MM.1S (cell line): ENCODE data around the gene CENPA.

Source experiments
- DNase-seq: peaks from one replicate; pipeline ENCODE4 v3.0.0-alpha.2; 2015
- H2AFZ ChIP-seq: fragments of 300-600 bp; sonication (generic); 2 replicates; pipeline ENCODE4 v1.6.0; 2016; ENCODE audit warnings: antibody characterized with exemption, low read length
- H3F3A ChIP-seq: fragments of 300-600 bp; sonication (generic); 2 replicates; pipeline ENCODE4 v1.6.1; 2016; ENCODE audit warnings: mild to moderate bottlenecking, antibody characterized with exemption, low read length, moderate library complexity, mixed read lengths; ENCODE audit not compliant: insufficient read depth
- H3K27ac ChIP-seq: fragments of 300-600 bp; sonication (generic); 2 replicates; pipeline ENCODE4 v1.5.1; 2016; ENCODE audit warnings: mild to moderate bottlenecking, low read length
- H3K27me3 ChIP-seq: fragments of 300-600 bp; sonication (generic); replicated peaks from 2 replicates; pipeline ENCODE4 v1.6.0; 2016; ENCODE audit warnings: low read length; ENCODE audit not compliant: insufficient read depth
- H3K36me3 ChIP-seq: fragments of 300-600 bp; sonication (generic); replicated peaks from 2 replicates; pipeline ENCODE4 v1.6.1; 2016; ENCODE audit warnings: mild to moderate bottlenecking, low read length, mixed read lengths; ENCODE audit not compliant: insufficient read depth
- H3K4me1 ChIP-seq: fragments of 300-600 bp; sonication (generic); 2 replicates; pipeline ENCODE4 v1.6.1; 2016; ENCODE audit warnings: low read length, mixed read lengths
- H3K4me2 ChIP-seq: fragments of 300-600 bp; sonication (generic); 2 replicates; pipeline ENCODE4 v1.6.0; 2016; ENCODE audit warnings: low read depth, low read length
- H3K4me3 ChIP-seq: fragments of 300-600 bp; sonication (generic); 2 replicates; pipeline ENCODE4 v1.5.1; 2016; ENCODE audit warnings: low read length, mixed read lengths
- H3K79me2 ChIP-seq: fragments of 300-600 bp; sonication (generic); 2 replicates; pipeline ENCODE4 v1.6.1; 2016; ENCODE audit warnings: mixed run types, low read length, mixed read lengths
- H3K9ac ChIP-seq: fragments of 300-600 bp; sonication (generic); 2 replicates; pipeline ENCODE4 v1.6.1; 2016; ENCODE audit warnings: low read length, mixed read lengths
- H3K9me2 ChIP-seq: fragments of 300-600 bp; sonication (generic); replicated peaks from 2 replicates; pipeline ENCODE4 v1.6.1; 2016; ENCODE audit warnings: mild to moderate bottlenecking, low read length, mixed read lengths; ENCODE audit not compliant: insufficient read depth
- H3K9me3 ChIP-seq: fragments of 300-600 bp; sonication (generic); replicated peaks from 2 replicates; pipeline ENCODE4 v1.6.1; 2016; ENCODE audit warnings: mild to moderate bottlenecking, low read length, mixed read lengths; ENCODE audit not compliant: insufficient read depth
- H4K20me1 ChIP-seq: fragments of 300-600 bp; sonication (generic); 2 replicates; pipeline ENCODE4 v1.6.1; 2016; ENCODE audit warnings: mild to moderate bottlenecking, low read length, moderate library complexity, mixed read lengths; ENCODE audit not compliant: insufficient read depth
- CTCF ChIP-seq: fragments of 300-600 bp; sonication (generic); IDR thresholded peaks from 2 replicates; pipeline ENCODE4 v1.5.1; 2016; ENCODE audit warnings: antibody characterized with exemption, low read length, mixed read lengths
- EZH2 ChIP-seq: fragments of 300-600 bp; sonication (generic); optimal IDR thresholded peaks from 2 replicates; pipeline ENCODE3; 2017; ENCODE audit warnings: low read depth, mild to moderate bottlenecking, antibody characterized with exemption, low read length, mixed read lengths
- EZH2phosphoT487 ChIP-seq: fragments of 300-600 bp; sonication (generic); IDR thresholded peaks from 2 replicates; pipeline ENCODE4 v1.6.1; 2018; ENCODE audit warnings: antibody characterized with exemption, low read length

CENPA gene

DNA sequence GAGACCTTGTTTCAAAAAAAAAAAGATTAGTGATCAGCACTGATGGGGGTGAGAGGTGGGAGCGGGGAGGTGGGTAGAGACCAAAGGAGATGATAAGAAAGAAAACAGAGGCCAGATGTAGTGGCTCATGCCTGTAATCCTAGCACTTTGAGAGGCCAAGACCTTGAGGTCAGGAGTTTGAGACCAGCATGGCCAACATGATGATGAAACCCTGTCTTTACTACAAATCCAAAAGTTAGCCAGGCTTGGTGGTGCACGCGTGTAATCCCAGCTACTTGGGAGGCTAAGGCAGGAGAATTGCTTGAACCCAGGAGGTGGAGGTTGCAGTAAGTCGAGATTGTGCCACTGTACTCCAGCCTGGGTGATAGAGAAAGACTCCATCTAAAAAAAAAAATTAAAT, 31.3 kb upstream of the CENPA start:
- no peak for DNase-seq
- TF ChIP-seq EZH2 (no peak), CTCF (no peak), EZH2phosphoT487 (no peak)
- Histone ChIP-seq H3K9me3 (no peaks in the 10 kb centered on the region), H3K9me2 (no peaks in the 10 kb centered on the region), H3K4me2 (no peak overlapping the region), H2AFZ (no peak overlapping the region), H3K4me3 (no peak overlapping the region), H3K27me3 (no peaks in the 10 kb centered on the region), H3K9ac (no peak overlapping the region), H3K4me1 (no peaks in the 10 kb centered on the region), H3K36me3 (no peaks in the 10 kb centered on the region), H3F3A (no peaks in the 10 kb centered on the region), H3K27ac (no peak overlapping the region), H4K20me1 (no peaks in the 10 kb centered on the region), H3K79me2 (no peaks in the 10 kb centered on the region)

- H2AFZ ChIP-seq: no peak overlapping the region
- no peak overlapping the region for H3K27ac ChIP-seq
- no peak overlapping the region for H3K9ac ChIP-seq
- H3K9me3 ChIP-seq: no peaks in the 10 kb centered on the region
- no peaks in the 10 kb centered on the region for H3F3A ChIP-seq
- no peak overlapping the region for H3K4me2 ChIP-seq
- H3K4me3 ChIP-seq: no peak overlapping the region
- H3K79me2 ChIP-seq: no peaks in the 10 kb centered on the region
- no peaks in the 10 kb centered on the region for H4K20me1 ChIP-seq
- H3K9me2 ChIP-seq: no peaks in the 10 kb centered on the region
- H3K36me3 ChIP-seq: no peaks in the 10 kb centered on the region
- DNase-seq: no peak
- H3K4me1 ChIP-seq: no peaks in the 10 kb centered on the region
- H3K27me3 ChIP-seq: no peaks in the 10 kb centered on the region
- no peak for TF ChIP-seq EZH2
- no peak for TF ChIP-seq CTCF
- no peak for TF ChIP-seq EZH2phosphoT487
These were observed 30.7 kb upstream of the CENPA start for GRCh38 chr2:26754972-26755670.

GRCh38 chr2:26756337-26756736, 29.5 kb upstream of the CENPA start:
- Histone ChIP-seq H3K9me2 (no peaks in the 10 kb centered on the region), H3K4me3 (no peak overlapping the region)

More at GRCh38 chr2:26756337-26756736, 29.5 kb upstream of the CENPA start:
- no peak overlapping the region for H3K27ac ChIP-seq
- no peaks in the 10 kb centered on the region for H3K79me2 ChIP-seq
- no peaks in the 10 kb centered on the region for H3K4me1 ChIP-seq
- no peak for DNase-seq
- no peaks in the 10 kb centered on the region for H3K9me3 ChIP-seq
- no peaks in the 10 kb centered on the region for H3F3A ChIP-seq
- H2AFZ ChIP-seq: no peak overlapping the region
- no peak overlapping the region for H3K9ac ChIP-seq
- H4K20me1 ChIP-seq: no peaks in the 10 kb centered on the region
- TF ChIP-seq EZH2phosphoT487 (no peak), CTCF (no peak), EZH2 (no peak)
- H3K27me3 ChIP-seq: no peaks in the 10 kb centered on the region
- H3K4me2 ChIP-seq: no peak overlapping the region
- H3K36me3 ChIP-seq: no peaks in the 10 kb centered on the region
